Endothelial cell of umbilical vein (primary cell): Measurements from ENCODE around the gene DGCR2. TPM values are rescaled to one million over a fixed set of nuclear protein-coding genes. Genes with fewer than 3 reads are reported as not detected.

Experiments
- BruUV-seq: library from RNA; stranded (reverse); fragments of 400-500 nt; replicated peaks from 2 replicates; lab custom pipeline; 2021; lab: Mats Ljungman, UMichigan
- CTCF ChIA-PET: fragments of 300-600, 350-600 bp; sonication (Branson Sonifier 250); formaldehyde crosslinking; loops from one replicate; lab custom pipeline; 2021; ENCODE audit warnings: antibody characterized with exemption, inconsistent platforms; lab: Charles Lee
- POLR2A ChIA-PET: fragments of 300-600, 350-600 bp; sonication (Branson Sonifier 250); formaldehyde crosslinking; loops from one replicate; lab custom pipeline; 2021; ENCODE audit warnings: antibody characterized with exemption, inconsistent platforms; lab: Charles Lee
- DNase-seq: peaks from one replicate; pipeline ENCODE4 v3.0.0-alpha.2; 2011; ENCODE audit warnings: low read depth, low spot score
- FAIRE-seq: peaks from 2 replicates; lab custom pipeline; 2011; peaks lifted over from hg19 to GRCh38; lab: Jason Lieb, UNC
- H2AFZ ChIP-seq: 2 replicates; pipeline ENCODE4 v1.6.0; 2012; ENCODE audit warnings: low read depth, low read length, control low read depth, inconsistent platforms
- H3K27ac ChIP-seq: 2 replicates; pipeline ENCODE4 v1.5.1; 2011; ENCODE audit warnings: low read depth, mild to moderate bottlenecking, control low read depth, low read length, moderate library complexity; ENCODE audit not compliant: insufficient read depth
- H3K27me3 ChIP-seq, 2 experiments: 2 replicates each; pipeline versions ENCODE4 v1.6.0 to v1.6.1; 2011; ENCODE audit warnings: low read length in 2 of 2, mixed read lengths in 1 of 2; ENCODE audit not compliant: control insufficient read depth in 2 of 2, insufficient read depth in 2 of 2
- H3K36me3 ChIP-seq, 2 experiments: 2 replicates in 1 of 2; 3 replicates in 1 of 2; pipeline ENCODE4 v1.5.1; 2011; ENCODE audit warnings: low read length in 2 of 2, mild to moderate bottlenecking in 1 of 2, moderate library complexity in 1 of 2; ENCODE audit not compliant: control insufficient read depth in 2 of 2, insufficient read depth in 2 of 2; ENCODE audit errors: extremely low read depth in 1 of 2
- H3K4me1 ChIP-seq: 3 replicates; pipeline ENCODE4 v1.5.1; 2011; ENCODE audit warnings: mild to moderate bottlenecking, low read length; ENCODE audit not compliant: control insufficient read depth, insufficient read depth; ENCODE audit errors: extremely low read depth
- H3K4me2 ChIP-seq: 2 replicates; pipeline ENCODE4 v1.6.1; 2011; ENCODE audit warnings: low read length, control low read depth, mixed read lengths; ENCODE audit not compliant: insufficient read depth
- H3K4me3 ChIP-seq, 3 experiments: fragments of 200-600 bp in 1 of 3; sonication (generic), shearing (Covaris generic) in 1 of 3; replicated peaks in 1 of 3; 2 replicates each; pipeline ENCODE4 v1.5.1; 2011 to 2016; ENCODE audit warnings: control low read depth in 3 of 3, low read length in 3 of 3, mild to moderate bottlenecking in 2 of 3, inconsistent platforms in 1 of 3, low read depth in 1 of 3, moderate library complexity in 1 of 3; ENCODE audit not compliant: insufficient read depth in 1 of 3
- H3K79me2 ChIP-seq: 2 replicates; pipeline ENCODE4 v1.6.0; 2012; ENCODE audit warnings: low read length, inconsistent platforms; ENCODE audit not compliant: control insufficient read depth, insufficient read depth
- H3K9ac ChIP-seq: replicated peaks from 2 replicates; pipeline ENCODE3; 2011; ENCODE audit warnings: low read length, control low read depth; ENCODE audit not compliant: insufficient read depth; ENCODE audit errors: extremely low read depth
- H3K9me1 ChIP-seq: replicated peaks from 3 replicates; pipeline ENCODE4 v1.6.0; 2011; ENCODE audit warnings: mild to moderate bottlenecking, low read length; ENCODE audit not compliant: control insufficient read depth, insufficient read depth; ENCODE audit errors: extremely low read depth
- H3K9me3 ChIP-seq: replicated peaks from 2 replicates; pipeline ENCODE4 v1.5.1; 2012; ENCODE audit warnings: low read length, inconsistent platforms; ENCODE audit not compliant: control insufficient read depth, insufficient read depth
- H4K20me1 ChIP-seq: replicated peaks from 2 replicates; pipeline ENCODE3; 2011; ENCODE audit warnings: mild to moderate bottlenecking, low read length; ENCODE audit not compliant: control insufficient read depth, insufficient read depth; ENCODE audit errors: extremely low read depth
- EZH2 ChIP-seq: IDR thresholded peaks from 2 replicates; pipeline ENCODE4 v1.6.1; 2012; ENCODE audit warnings: borderline replicate concordance, low read depth, mild to moderate bottlenecking, moderate library complexity, low read length, inconsistent platforms; ENCODE audit not compliant: severe bottlenecking
- FOS ChIP-seq: IDR thresholded peaks from 2 replicates; pipeline ENCODE4 v1.6.1; 2011; ENCODE audit warnings: mild to moderate bottlenecking, low read length, moderate library complexity, borderline replicate concordance; ENCODE audit not compliant: insufficient read depth
- GATA2 ChIP-seq: IDR thresholded peaks from 2 replicates; pipeline ENCODE4 v1.7.0; 2011; ENCODE audit warnings: low read depth, mild to moderate bottlenecking, moderate library complexity, mixed read lengths, low read length; ENCODE audit not compliant: insufficient read length, insufficient read depth
- JUN ChIP-seq: IDR thresholded peaks from 2 replicates; pipeline ENCODE4 v1.6.1; 2011; ENCODE audit warnings: borderline replicate concordance, low read depth; ENCODE audit not compliant: insufficient read length, insufficient read depth
- MYC ChIP-seq: IDR thresholded peaks from one replicate; pipeline ENCODE4 v1.6.1; 2011; ENCODE audit warnings: mild to moderate bottlenecking, low read depth, low read length
- POLR2A ChIP-seq: IDR thresholded peaks from 2 replicates; pipeline ENCODE4 v1.6.1; 2012; ENCODE audit warnings: low read depth, mild to moderate bottlenecking, control low read depth, low read length
- POLR2AphosphoS5 ChIP-seq: IDR thresholded peaks from 2 replicates; pipeline ENCODE4 v1.6.1; 2012; ENCODE audit warnings: low read depth, mild to moderate bottlenecking, control low read depth, low read length, moderate library complexity; ENCODE audit not compliant: insufficient read depth
- dilution Hi-C: fragments of 300-500 bp; cut with MboI; formaldehyde crosslinking; loops from one replicate; pipeline ENCODE4 v1.15.0; 2019; ENCODE audit warnings: low sequenced_read_pairs; ENCODE audit not compliant: extremely low pct_ligation_motif_present
- intact Hi-C: fragments of 100-400 bp; cut with micrococcal nuclease; formaldehyde crosslinking; loops from one replicate; pipeline ENCODE4 v1.10.0; 2022
- polyA plus RNA-seq, 4 experiments: library from polyadenylated mRNA; depleted of rRNA in 3 of 4; stranded (reverse) in 3 of 4; unstranded in 1 of 4; fragments of >200 nt; gene quantifications; 2 replicates each; pipeline versions ENCODE4 v1.2.1 to v1.2.3, GENCODE V29; 2011 to 2012; ENCODE audit warnings: missing spikeins in 1 of 4
- total RNA-seq: library from RNA; stranded (reverse); gene quantifications from 2 replicates; pipeline ENCODE4 v1.2.3, GENCODE V29; 2021
- TF ChIP-seq, protein P1 (sequence below), 2 donors: IDR thresholded peaks; 1 replicate in 1 of 2; 2 replicates in 1 of 2; pipeline ENCODE4 v1.5.1; 2011; ENCODE audit warnings: low read length in 2 of 2, mild to moderate bottlenecking in 2 of 2, moderate library complexity in 2 of 2, control low read depth in 1 of 2, inconsistent platforms in 1 of 2, low read depth in 1 of 2; ENCODE audit not compliant: insufficient read depth in 1 of 2; ENCODE audit errors: extremely low read depth in 1 of 2
- TF ChIP-seq, protein P2 (sequence below): IDR thresholded peaks from 2 replicates; pipeline ENCODE4 v1.6.1; 2011; ENCODE audit not compliant: insufficient read depth, insufficient read length

DGCR2 gene
- total and polyA plus RNA-seq, 2 donors (not counting 3 experiments of a cell fraction or from before 2014, with no cell fraction given), result 44.8 to 51.2 TPM

DNA sequence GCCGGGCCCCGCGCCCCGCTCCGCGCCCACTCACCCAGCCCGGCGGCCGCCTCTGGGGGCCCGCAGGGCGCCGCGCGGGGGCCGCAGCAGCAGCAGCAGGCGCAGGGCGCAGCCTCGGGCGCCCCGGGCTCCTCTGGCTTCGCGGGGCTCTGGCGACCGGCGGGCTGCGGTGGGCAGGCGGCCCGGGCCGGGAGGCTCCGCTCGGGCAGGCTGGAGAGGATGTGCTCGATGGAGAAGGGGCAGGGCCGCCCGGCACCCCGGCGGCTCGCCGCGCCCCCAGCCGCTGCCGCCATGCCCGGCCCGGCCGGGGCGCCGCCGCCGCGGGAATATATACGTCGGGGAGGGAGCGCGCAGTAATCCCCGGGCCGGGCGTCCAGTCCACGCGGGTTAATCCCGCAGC is 27.8 kb upstream of the DGCR2 start, which contains the start of gene GSC2:
GSC2 (minus strand) TSS at position 302 of the 400 bp plus-strand sequence; CDS start at position 293, 9 bp downstream.
- Histone ChIP-seq H3K27me3 (peaks cover 43 to 51% of the 10 kb centered on the region in 2 experiments), H3K9me1 (no peaks in the 10 kb centered on the region), H3K4me3 (no peak within 1 kb of the TSS), H3K4me2 (peak within 1 kb of the TSS; percentile 13), H3K27ac (no peak within 1 kb of the TSS), H3K9me3 (no peaks in the 10 kb centered on the region), H3K9ac (no peak within 1 kb of the TSS), H3K79me2 (no peaks in the 10 kb centered on the region), H3K36me3 (no peaks in the 10 kb centered on the region), H4K20me1 (no peaks in the 10 kb centered on the region), H3K4me1 (no peaks in the 10 kb centered on the region), H2AFZ (no peak within 1 kb of the TSS)
- intact Hi-C loops, result no loop called here
- FAIRE-seq (no peak), DNase-seq (no peak)
- POLR2A ChIA-PET, result no interaction called here
- CTCF ChIA-PET, result interaction anchor here (0.6 kb wide), 1 partner anchor 50 kb away, joined by 3 read pairs; no protein-coding TSS in a partner anchor
- no peak for TF ChIP-seq FOS
- TF ChIP-seq JUN, result no peak
- no peak for TF ChIP-seq GATA2
- TF ChIP-seq MYC, result no peak
- TF ChIP-seq, protein P1, sequence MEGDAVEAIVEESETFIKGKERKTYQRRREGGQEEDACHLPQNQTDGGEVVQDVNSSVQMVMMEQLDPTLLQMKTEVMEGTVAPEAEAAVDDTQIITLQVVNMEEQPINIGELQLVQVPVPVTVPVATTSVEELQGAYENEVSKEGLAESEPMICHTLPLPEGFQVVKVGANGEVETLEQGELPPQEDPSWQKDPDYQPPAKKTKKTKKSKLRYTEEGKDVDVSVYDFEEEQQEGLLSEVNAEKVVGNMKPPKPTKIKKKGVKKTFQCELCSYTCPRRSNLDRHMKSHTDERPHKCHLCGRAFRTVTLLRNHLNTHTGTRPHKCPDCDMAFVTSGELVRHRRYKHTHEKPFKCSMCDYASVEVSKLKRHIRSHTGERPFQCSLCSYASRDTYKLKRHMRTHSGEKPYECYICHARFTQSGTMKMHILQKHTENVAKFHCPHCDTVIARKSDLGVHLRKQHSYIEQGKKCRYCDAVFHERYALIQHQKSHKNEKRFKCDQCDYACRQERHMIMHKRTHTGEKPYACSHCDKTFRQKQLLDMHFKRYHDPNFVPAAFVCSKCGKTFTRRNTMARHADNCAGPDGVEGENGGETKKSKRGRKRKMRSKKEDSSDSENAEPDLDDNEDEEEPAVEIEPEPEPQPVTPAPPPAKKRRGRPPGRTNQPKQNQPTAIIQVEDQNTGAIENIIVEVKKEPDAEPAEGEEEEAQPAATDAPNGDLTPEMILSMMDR (IDR thresholded peaks at IDR 0.05; ENCODE audit: extremely low read depth in 1 of 2, insufficient read depth in 1 of 2, low read depth in 1 of 2, low read length in 2 of 2), result no peak
- TF ChIP-seq POLR2AphosphoS5, result no peak
- TF ChIP-seq, protein P2, sequence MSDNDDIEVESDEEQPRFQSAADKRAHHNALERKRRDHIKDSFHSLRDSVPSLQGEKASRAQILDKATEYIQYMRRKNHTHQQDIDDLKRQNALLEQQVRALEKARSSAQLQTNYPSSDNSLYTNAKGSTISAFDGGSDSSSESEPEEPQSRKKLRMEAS, result no peak
- no peak for TF ChIP-seq POLR2A
- no peak for TF ChIP-seq EZH2
- BruUV-seq, result no TSS peak
- dilution Hi-C loops, result no loop called here
